Spinal cord (tissue), 10 donors: ENCODE results near the gene TRDN. TPM values are rescaled to one million over a fixed set of nuclear protein-coding genes. Genes with fewer than 3 reads are reported as not detected.
"Not testable (repeated sequence)": the region's sequence is repeated elsewhere in the genome, so short reads cannot be mapped to it uniquely, and the experiment has no call there.

Source experiments
- DNase-seq, 6 donors: peaks; one replicate each; pipeline versions ENCODE4 v3.0.0 to v3.0.0-alpha.2; 2013 to 2015; ENCODE audit warnings: low spot score in 6 of 6, low read depth in 4 of 6
- H3K27ac ChIP-seq: one replicate; pipeline ENCODE4 v1.5.1; 2013; ENCODE audit warnings: low read depth, low read length, control low read depth
- H3K27me3 ChIP-seq: one replicate; pipeline ENCODE4 v1.6.1; 2013; ENCODE audit warnings: low read length; ENCODE audit not compliant: control insufficient read depth, insufficient read depth
- H3K36me3 ChIP-seq: one replicate; pipeline ENCODE4 v1.6.1; 2013; ENCODE audit warnings: low read length; ENCODE audit not compliant: control insufficient read depth, insufficient read depth
- H3K4me1 ChIP-seq: one replicate; pipeline ENCODE4 v1.6.1; 2013; ENCODE audit warnings: low read length; ENCODE audit not compliant: control insufficient read depth, insufficient read depth
- H3K4me3 ChIP-seq: one replicate; pipeline ENCODE4 v1.5.1; 2013; ENCODE audit warnings: low read depth, low read length, control low read depth
- H3K9me3 ChIP-seq: one replicate; pipeline ENCODE4 v1.6.1; 2013; ENCODE audit warnings: low read length; ENCODE audit not compliant: control insufficient read depth, insufficient read depth
- WGBS: methylation state at CpG from one replicate; pipeline ENCODE4 v1.1.5; 2013; ENCODE audit warnings: missing lambda C conversion rate; ENCODE audit not compliant: insufficient coverage; 5-methylcytosine and 5-hydroxymethylcytosine counted together
- polyA plus RNA-seq, 2 donors: library from polyadenylated mRNA; unstranded; fragments of 120-200 nt; gene quantifications; one replicate each; pipeline ENCODE4 v1.2.1, GENCODE V29; 2013; ENCODE audit not compliant: insufficient read length in 2 of 2
- total RNA-seq, 2 donors: library from RNA; depleted of rRNA in 1 of 2; stranded (reverse); fragments of 120-200 nt in 1 of 2; fragments of >200 nt in 1 of 2; gene quantifications; one replicate each; pipeline versions ENCODE4 v1.2.3 to v1.2.4, GENCODE V29; 2013 to 2014
- donor health status: healthy.

Gene TRDN
- total and polyA plus RNA-seq, 4 donors: 2.3 to 9.9 (median 3.0) TPM

- Histone ChIP-seq H3K4me1 (no peaks in the 10 kb centered on the region), H3K36me3 (no peaks in the 10 kb centered on the region), H3K27ac (no peak overlapping the region), H3K9me3 (no peaks in the 10 kb centered on the region), H3K27me3 (no peaks in the 10 kb centered on the region), H3K4me3 (no peak overlapping the region)
- no CpG with 5 or more reads among the region's 1 CpG for WGBS
- peak in 1 of 6 donors; percentile 31 for DNase-seq
Measured at GRCh38 chr6:123575188-123575587, 61.6 kb downstream of the TRDN start.

- H3K27me3 ChIP-seq: no peaks in the 10 kb centered on the region
- H3K27ac ChIP-seq: no peak overlapping the region
- no peak overlapping the region for H3K4me3 ChIP-seq
- no peaks in the 10 kb centered on the region for H3K36me3 ChIP-seq
- no peaks in the 10 kb centered on the region for H3K4me1 ChIP-seq
- WGBS: 34% methylated on average over 4 of the region's 7 CpGs
- DNase-seq: no peak
- no peaks in the 10 kb centered on the region for H3K9me3 ChIP-seq
Measured at GRCh38 chr6:123570813-123571684, 65.7 kb downstream of the TRDN start.

- H3K9me3 ChIP-seq: no peaks in the 10 kb centered on the region
- no peaks in the 10 kb centered on the region for H3K36me3 ChIP-seq
- H3K4me1 ChIP-seq: no peaks in the 10 kb centered on the region
- H3K27me3 ChIP-seq: no peaks in the 10 kb centered on the region
- no peak overlapping the region for H3K27ac ChIP-seq
- no peak for DNase-seq
- H3K4me3 ChIP-seq: no peak overlapping the region
Measured at GRCh38 chr6:123569575-123569974, 67.2 kb downstream of the TRDN start.

GRCh38 chr6:123565529-123565928 is 71.2 kb downstream of the TRDN start:
- 91% methylated on average over 7 of the region's 10 CpGs for WGBS
- no peaks in the 10 kb centered on the region for H3K27me3 ChIP-seq
- DNase-seq: no peak
- no peak overlapping the region for H3K4me3 ChIP-seq
- H3K36me3 ChIP-seq: no peaks in the 10 kb centered on the region
- H3K27ac ChIP-seq: no peak overlapping the region
- no peaks in the 10 kb centered on the region for H3K9me3 ChIP-seq
- H3K4me1 ChIP-seq: no peaks in the 10 kb centered on the region

GRCh38 chr6:123564361-123564760 is 72.4 kb downstream of the TRDN start:
- Histone ChIP-seq H3K27me3 (no peaks in the 10 kb centered on the region), H3K27ac (no peak overlapping the region), H3K4me1 (no peaks in the 10 kb centered on the region), H3K9me3 (no peaks in the 10 kb centered on the region), H3K36me3 (no peaks in the 10 kb centered on the region), H3K4me3 (no peak overlapping the region)
- 58% methylated on average over 2 of the region's 3 CpGs for WGBS
- peak in 2 of 6 donors; percentile 59 to 81 for DNase-seq

- Histone ChIP-seq H3K27me3 (no peaks in the 10 kb centered on the region), H3K4me1 (no peaks in the 10 kb centered on the region), H3K27ac (no peak overlapping the region), H3K36me3 (no peaks in the 10 kb centered on the region), H3K9me3 (no peaks in the 10 kb centered on the region), H3K4me3 (no peak overlapping the region)
- no peak for DNase-seq
Measured at GRCh38 chr6:123562677-123563076, 74.1 kb downstream of the TRDN start.

GRCh38 chr6:123562264-123562663 is 74.5 kb downstream of the TRDN start:
- Histone ChIP-seq H3K4me1 (no peaks in the 10 kb centered on the region), H3K4me3 (no peak overlapping the region), H3K36me3 (no peaks in the 10 kb centered on the region), H3K27me3 (no peaks in the 10 kb centered on the region), H3K9me3 (no peaks in the 10 kb centered on the region), H3K27ac (no peak overlapping the region)
- WGBS: 100% methylated on average over 1 of the region's 1 CpG
- DNase-seq: no peak

- not testable (repeated sequence) for H3K4me3 ChIP-seq, H3K9me3 ChIP-seq, H3K27me3 ChIP-seq, H3K36me3 ChIP-seq, H3K27ac ChIP-seq, DNase-seq, H3K4me1 ChIP-seq
- 92% methylated on average over 5 of the region's 5 CpGs for WGBS
Measured at GRCh38 chr6:123559816-123560215, 76.9 kb downstream of the TRDN start.

GRCh38 chr6:123557474-123557873 is 79.3 kb downstream of the TRDN start:
- not testable (repeated sequence) for H3K9me3 ChIP-seq, H3K36me3 ChIP-seq, H3K27ac ChIP-seq, DNase-seq, H3K4me1 ChIP-seq, H3K27me3 ChIP-seq, H3K4me3 ChIP-seq
- 96% methylated on average over 12 of the region's 12 CpGs for WGBS

- no peaks in the 10 kb centered on the region for H3K4me1 ChIP-seq
- no peaks in the 10 kb centered on the region for H3K9me3 ChIP-seq
- H3K4me3 ChIP-seq: no peak overlapping the region
- no peaks in the 10 kb centered on the region for H3K27me3 ChIP-seq
- H3K27ac ChIP-seq: no peak overlapping the region
- WGBS: no CpG with 5 or more reads among the region's 4 CpGs
- H3K36me3 ChIP-seq: no peaks in the 10 kb centered on the region
- DNase-seq: peak in 2 of 6 donors; percentile 49 to 53
Measured at GRCh38 chr6:123551939-123552707, 84.6 kb downstream of the TRDN start.
